H9 (cell line): Measurements from ENCODE around the gene RNF41. TPM values are rescaled to one million over a fixed set of nuclear protein-coding genes. Genes with fewer than 3 reads are reported as not detected.

Source experiments
- DNase-seq: peaks from one replicate; pipeline ENCODE4 v3.0.0-alpha.2; 2017
- H2AFZ ChIP-seq: one replicate; pipeline ENCODE4 v1.6.1; 2013; ENCODE audit warnings: mild to moderate bottlenecking, low read length, control low read depth, moderate library complexity
- H2AK5ac ChIP-seq: 2 replicates; pipeline ENCODE4 v1.6.1; 2013; ENCODE audit warnings: low read length, control low read depth, mixed read lengths; ENCODE audit not compliant: insufficient read length
- H2BK120ac ChIP-seq: one replicate; pipeline ENCODE4 v1.6.1; 2013; ENCODE audit warnings: low read depth, mild to moderate bottlenecking, low read length, control low read depth, inconsistent platforms; ENCODE audit not compliant: poor library complexity, severe bottlenecking
- H2BK12ac ChIP-seq: 2 replicates; pipeline ENCODE4 v1.6.1; 2013; ENCODE audit warnings: low read length, control low read depth, mixed read lengths, low read depth; ENCODE audit not compliant: insufficient read length
- H2BK15ac ChIP-seq: 2 replicates; pipeline ENCODE4 v1.6.1; 2013; ENCODE audit warnings: low read depth, low read length, control low read depth
- H2BK20ac ChIP-seq: one replicate; pipeline ENCODE4 v1.6.1; 2013; ENCODE audit warnings: low read depth, mild to moderate bottlenecking, low read length, control low read depth, inconsistent platforms; ENCODE audit not compliant: poor library complexity, severe bottlenecking
- H2BK5ac ChIP-seq: 2 replicates; pipeline ENCODE4 v1.6.1; 2013; ENCODE audit warnings: low read length, control low read depth, mixed read lengths; ENCODE audit not compliant: insufficient read length
- H3K14ac ChIP-seq: 2 replicates; pipeline ENCODE4 v1.6.1; 2013; ENCODE audit warnings: low read length, control low read depth; ENCODE audit not compliant: insufficient read depth
- H3K18ac ChIP-seq: 2 replicates; pipeline ENCODE4 v1.6.1; 2013; ENCODE audit warnings: low read depth, mild to moderate bottlenecking, mixed read lengths, low read length, control low read depth; ENCODE audit not compliant: insufficient read length
- H3K23ac ChIP-seq: 2 replicates; pipeline ENCODE4 v1.6.1; 2013; ENCODE audit warnings: low read length, control low read depth, mixed read lengths, low read depth; ENCODE audit not compliant: insufficient read length
- H3K23me2 ChIP-seq: 2 replicates; pipeline ENCODE4 v1.6.1; 2013; ENCODE audit warnings: low read depth, mild to moderate bottlenecking, mixed read lengths, low read length, control low read depth; ENCODE audit not compliant: insufficient read length, poor library complexity, severe bottlenecking
- H3K27ac ChIP-seq: 2 replicates; pipeline ENCODE4 v1.5.1; 2013; ENCODE audit warnings: low read length, control low read depth, mixed read lengths, low read depth; ENCODE audit not compliant: insufficient read length
- H3K27me3 ChIP-seq: 2 replicates; pipeline ENCODE4 v1.6.1; 2013; ENCODE audit warnings: low read length, control low read depth, inconsistent platforms; ENCODE audit not compliant: insufficient read depth
- H3K4ac ChIP-seq: 2 replicates; pipeline ENCODE4 v1.6.1; 2013; ENCODE audit warnings: low read depth, mild to moderate bottlenecking, control low read depth, inconsistent platforms, low read length, moderate library complexity
- H3K4me1 ChIP-seq: 2 replicates; pipeline ENCODE4 v1.6.1; 2013; ENCODE audit warnings: low read length, control low read depth, inconsistent platforms; ENCODE audit not compliant: insufficient read depth
- H3K4me2 ChIP-seq: 2 replicates; pipeline ENCODE4 v1.6.1; 2013; ENCODE audit warnings: low read length, control low read depth, mixed read lengths; ENCODE audit not compliant: insufficient read length, insufficient read depth
- H3K56ac ChIP-seq: 2 replicates; pipeline ENCODE4 v1.6.1; 2013; ENCODE audit warnings: low read depth, mild to moderate bottlenecking, mixed read lengths, low read length, control low read depth; ENCODE audit not compliant: insufficient read length
- H3K79me1 ChIP-seq: 2 replicates; pipeline ENCODE4 v1.6.1; 2013; ENCODE audit warnings: low read depth, mild to moderate bottlenecking, moderate library complexity, low read length, control low read depth, inconsistent platforms; ENCODE audit not compliant: insufficient read depth, poor library complexity, severe bottlenecking
- H3K79me2 ChIP-seq: 2 replicates; pipeline ENCODE4 v1.6.1; 2013; ENCODE audit warnings: low read length, control low read depth, inconsistent platforms; ENCODE audit not compliant: insufficient read depth
- H3K9ac ChIP-seq: 2 replicates; pipeline ENCODE4 v1.6.1; 2013; ENCODE audit warnings: low read length, control low read depth, mixed read lengths; ENCODE audit not compliant: insufficient read length; ENCODE audit errors: extremely low read depth
- H3K9me3 ChIP-seq: one replicate; pipeline ENCODE4 v1.6.1; 2013; ENCODE audit warnings: low read depth, low read length, inconsistent platforms; ENCODE audit not compliant: control insufficient read depth
- H3T11ph ChIP-seq: one replicate; pipeline ENCODE4 v1.6.1; 2013; ENCODE audit warnings: mild to moderate bottlenecking, low read length, control low read depth, inconsistent platforms
- H4K20me1 ChIP-seq: one replicate; pipeline ENCODE4 v1.6.1; 2013; ENCODE audit not compliant: control insufficient read depth, insufficient read length, insufficient read depth
- H4K5ac ChIP-seq: 2 replicates; pipeline ENCODE4 v1.6.1; 2013; ENCODE audit warnings: low read depth, mild to moderate bottlenecking, mixed read lengths, low read length, control low read depth; ENCODE audit not compliant: insufficient read length
- H4K8ac ChIP-seq: replicated peaks from 2 replicates; pipeline ENCODE4 v1.6.1; 2013; ENCODE audit warnings: low read length, control low read depth, mixed read lengths, low read depth; ENCODE audit not compliant: insufficient read length
- H4K91ac ChIP-seq: 2 replicates; pipeline ENCODE4 v1.6.1; 2013; ENCODE audit warnings: low read depth, mild to moderate bottlenecking, moderate library complexity, mixed read lengths, low read length, control low read depth; ENCODE audit not compliant: insufficient read length
- H3K27ac Mint-ChIP-seq, 3 experiments: 2 replicates in 2 of 3; 3 replicates in 1 of 3; pipeline ENCODE4 v1.8.0; 2020 to 2021; ENCODE audit warnings: mixed read lengths in 3 of 3, mild to moderate bottlenecking in 1 of 3, moderate library complexity in 1 of 3
- H3K27me3 Mint-ChIP-seq: 2 replicates; pipeline ENCODE4 v1.8.0; 2021; ENCODE audit warnings: low read depth, mild to moderate bottlenecking, moderate library complexity, mixed read lengths
- H3K36me3 Mint-ChIP-seq, 3 experiments: 2 replicates in 2 of 3; 3 replicates in 1 of 3; pipeline ENCODE4 v1.8.0; 2020 to 2021; ENCODE audit warnings: low read depth in 3 of 3, mixed read lengths in 3 of 3; ENCODE audit not compliant: insufficient read depth in 1 of 3
- H3K4me1 Mint-ChIP-seq, 2 experiments: 2 replicates each; pipeline ENCODE4 v1.8.0; 2020; ENCODE audit warnings: mixed read lengths in 2 of 2
- H3K4me3 Mint-ChIP-seq, 2 experiments: 2 replicates in 1 of 2; 3 replicates in 1 of 2; pipeline ENCODE4 v1.8.0; 2020 to 2021; ENCODE audit warnings: mild to moderate bottlenecking in 2 of 2, mixed read lengths in 2 of 2, moderate library complexity in 1 of 2
- H3K9me3 Mint-ChIP-seq, 2 experiments: 2 replicates in 1 of 2; 3 replicates in 1 of 2; pipeline ENCODE4 v1.8.0; 2020; ENCODE audit warnings: mild to moderate bottlenecking in 2 of 2, mixed read lengths in 2 of 2, moderate library complexity in 1 of 2
- CTCF ChIP-seq: fragments of 200-600 bp; sonication (generic); conservative IDR thresholded peaks from 3 replicates; pipeline ENCODE4 v1.8.0; 2021; ENCODE audit warnings: antibody characterized with exemption, mild to moderate bottlenecking
- WGBS: extraction: QIAGEN DNeasy Blood & Tissue Kit; methylation state at CpG from one replicate; pipeline ENCODE4 v1.1.7; 2013; ENCODE audit warnings: missing lambda C conversion rate, low lambda C conversion rate, mixed read lengths; ENCODE audit not compliant: insufficient read length; ENCODE audit errors: extremely low coverage; 5-methylcytosine and 5-hydroxymethylcytosine counted together
- total RNA-seq: library from RNA; stranded (reverse); gene quantifications from 2 replicates; pipeline ENCODE4 v1.2.1, GENCODE V29; 2021

Gene RNF41
- total RNA-seq, 1 experiment from 2014 or later, result 60.8 TPM

GRCh38 chr12:56213878-56214277 is 7.8 kb downstream of the RNF41 start:
- WGBS, result no CpG with 5 or more reads among the region's 5 CpGs
- H4K20me1 ChIP-seq, result no peaks in the 10 kb centered on the region
- H3K4me2 ChIP-seq, result no peak overlapping the region
- H3K27me3 ChIP-seq, result no peaks in the 10 kb centered on the region
- no peak overlapping the region for H3K4ac ChIP-seq
- peaks cover 49 to 83% (median 81%) of the 10 kb centered on the region in 3 experiments for H3K36me3 Mint-ChIP-seq
- H2BK15ac ChIP-seq, result no peak overlapping the region
- no peaks in the 10 kb centered on the region for H3K79me2 ChIP-seq
- H3K56ac ChIP-seq, result no peak overlapping the region
- H3K14ac ChIP-seq, result no peak overlapping the region
- no peak overlapping the region for H3K23ac ChIP-seq
- peaks cover 3% of the 10 kb centered on the region for H3K79me1 ChIP-seq
- H3K23me2 ChIP-seq, result no peaks in the 10 kb centered on the region
- peak overlapping the region in 1 of 3 experiments; percentile 35; a peak in 1 of 7 replicates for H3K27ac Mint-ChIP-seq
- H3K9me3 Mint-ChIP-seq, result no peaks in the 10 kb centered on the region; a peak in 1 of 5 replicates
- no peak overlapping the region for H3T11ph ChIP-seq
- no peak overlapping the region for H2BK12ac ChIP-seq
- no peak overlapping the region for H3K18ac ChIP-seq
- no peak for TF ChIP-seq CTCF
- no peak overlapping the region for H2AK5ac ChIP-seq
- no peaks in the 10 kb centered on the region; the same call in 1 of the 2 replicates for H3K27me3 Mint-ChIP-seq
- H3K4me1 ChIP-seq, result no peaks in the 10 kb centered on the region
- H2BK120ac ChIP-seq, result no peak overlapping the region
- H4K8ac ChIP-seq, result no peak overlapping the region
- H3K27ac ChIP-seq, result no peak overlapping the region
- H3K4me1 Mint-ChIP-seq, result no peaks in the 10 kb centered on the region
- no peak overlapping the region for H2AFZ ChIP-seq
- H2BK20ac ChIP-seq, result no peak overlapping the region
- H4K5ac ChIP-seq, result no peak overlapping the region
- no peak overlapping the region for H3K4me3 Mint-ChIP-seq
- no peak overlapping the region for H4K91ac ChIP-seq
- H3K9me3 ChIP-seq, result no peaks in the 10 kb centered on the region
- no peak overlapping the region for H3K9ac ChIP-seq
- H2BK5ac ChIP-seq, result no peak overlapping the region
- DNase-seq, result no peak
